ENCODE results near the gene FGFBP1.

Gene FGFBP1

DNA sequence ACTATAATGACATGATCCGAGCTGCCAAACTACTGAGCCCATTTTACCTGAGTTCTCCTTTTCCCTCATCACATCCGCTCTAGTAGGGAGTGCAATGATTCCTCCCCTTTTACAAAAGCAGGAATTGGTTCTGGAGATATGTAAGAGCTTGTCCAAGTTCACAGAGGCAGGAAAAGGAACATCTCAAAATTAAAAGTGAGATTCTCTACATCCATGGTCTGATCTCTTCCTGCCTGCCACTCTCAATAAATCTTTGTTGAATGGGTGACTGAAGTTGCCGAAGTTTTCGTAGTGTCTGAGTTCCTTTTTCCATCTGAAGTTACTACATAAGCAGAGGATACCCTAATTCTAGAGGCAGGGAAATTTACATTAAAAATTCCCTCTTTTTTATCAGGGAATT, at the start of gene FGFBP1:
TSS of gene FGFBP1 (minus strand) at position 101 of the 400 bp plus-strand sequence. CDS start 2,108 bp downstream, outside the sequence.
- DNase-seq (ENCODE audit: low read depth in 2 of 2): no peak

DNA sequence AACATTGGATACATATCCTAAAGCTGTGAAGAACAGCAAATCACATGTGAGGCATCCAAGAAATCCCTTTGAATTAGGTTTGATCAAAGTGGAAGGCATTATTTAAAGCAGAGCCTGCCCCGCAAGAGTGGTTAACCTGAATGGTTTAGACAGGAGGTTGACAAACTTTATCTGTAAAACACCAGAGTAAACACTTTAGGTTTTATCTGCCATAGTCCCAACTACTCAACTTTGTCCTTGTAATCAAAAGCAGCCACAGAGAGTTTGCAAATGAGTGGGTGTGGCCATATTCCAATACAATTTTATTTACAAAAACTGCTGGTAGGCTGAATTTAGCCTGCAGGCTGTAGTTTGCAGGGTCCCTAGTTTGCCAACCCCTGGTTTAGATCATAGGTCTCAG, 49.7 kb upstream of the FGFBP1 start:
- DNase-seq (ENCODE audit: low read depth in 2 of 2): no peak

DNA sequence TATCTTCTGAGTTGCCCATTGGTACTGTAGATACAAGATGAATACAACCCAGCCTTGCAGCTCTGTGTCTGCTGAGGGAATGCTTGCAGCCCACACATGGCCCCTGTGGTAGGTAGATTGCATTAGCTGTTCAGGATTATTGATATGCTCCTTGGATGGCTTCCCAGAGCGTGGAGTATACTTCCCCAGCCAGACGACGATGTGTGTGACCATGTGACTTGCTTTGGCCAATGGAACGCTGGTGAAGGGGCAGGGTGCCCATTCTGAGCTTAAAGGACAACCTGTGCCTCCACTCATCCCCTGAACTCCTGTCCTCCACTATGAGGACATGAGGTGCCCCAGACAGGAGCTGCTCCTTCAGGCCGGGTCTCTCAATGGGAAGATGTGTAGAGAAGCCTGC, 48.4 kb upstream of the FGFBP1 start:
- no peak for DNase-seq (ENCODE audit: low read depth in 2 of 2)

DNA sequence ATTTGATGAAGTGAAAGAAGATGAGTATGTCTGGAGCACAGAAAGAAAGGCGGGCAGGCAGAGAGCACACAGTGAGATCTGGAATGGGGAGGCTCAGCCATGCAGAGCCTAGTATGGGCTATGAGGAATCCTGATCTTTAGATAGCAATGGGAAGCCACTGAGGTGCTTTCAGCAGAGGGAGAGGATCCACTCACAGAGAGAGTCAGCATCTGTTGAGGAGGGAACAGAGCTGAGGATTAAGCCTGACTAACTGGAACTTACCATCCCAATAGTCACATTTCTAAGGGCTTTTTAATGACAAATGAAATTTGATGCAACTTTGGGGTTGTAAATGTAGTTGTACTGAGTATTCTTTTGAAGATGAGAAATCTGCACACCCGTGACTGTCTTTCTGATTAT, 45.1 kb upstream of the FGFBP1 start:
- DNase-seq (ENCODE audit: low read depth in 2 of 2): no peak

DNA sequence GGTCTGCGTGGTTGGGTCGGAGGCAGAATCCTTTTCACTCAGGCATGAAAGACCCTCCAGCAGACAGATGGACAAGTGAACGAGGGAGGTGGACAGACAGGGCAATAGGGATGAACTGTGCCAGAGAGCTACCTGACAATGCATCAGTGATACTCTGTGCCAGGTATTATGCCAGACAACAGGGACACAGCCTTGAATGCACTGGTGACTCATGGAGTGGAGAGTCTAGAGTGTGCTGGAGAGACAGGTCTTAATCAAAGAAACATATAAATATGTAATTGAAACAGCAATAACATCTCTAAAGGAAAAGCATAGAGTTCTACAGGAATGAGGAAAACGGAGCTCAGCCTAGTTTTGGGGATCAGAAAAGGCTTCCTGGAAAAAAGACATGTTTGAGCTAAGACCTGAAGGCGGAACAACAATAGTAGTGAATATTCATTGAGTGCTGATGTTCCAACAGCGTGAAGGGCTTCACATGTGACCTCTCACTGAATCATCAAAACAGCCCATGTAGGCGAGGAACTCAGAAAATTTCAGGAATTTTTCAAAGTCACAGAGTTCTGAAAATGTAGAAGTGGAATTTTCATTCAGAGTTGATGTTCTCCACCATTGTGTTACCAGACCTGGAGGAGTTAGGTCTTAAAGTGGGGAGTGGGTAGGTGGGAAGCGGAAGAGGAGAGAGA, 44.4 kb upstream of the FGFBP1 start:
- no peak for DNase-seq (ENCODE audit: low read depth in 2 of 2)

DNA sequence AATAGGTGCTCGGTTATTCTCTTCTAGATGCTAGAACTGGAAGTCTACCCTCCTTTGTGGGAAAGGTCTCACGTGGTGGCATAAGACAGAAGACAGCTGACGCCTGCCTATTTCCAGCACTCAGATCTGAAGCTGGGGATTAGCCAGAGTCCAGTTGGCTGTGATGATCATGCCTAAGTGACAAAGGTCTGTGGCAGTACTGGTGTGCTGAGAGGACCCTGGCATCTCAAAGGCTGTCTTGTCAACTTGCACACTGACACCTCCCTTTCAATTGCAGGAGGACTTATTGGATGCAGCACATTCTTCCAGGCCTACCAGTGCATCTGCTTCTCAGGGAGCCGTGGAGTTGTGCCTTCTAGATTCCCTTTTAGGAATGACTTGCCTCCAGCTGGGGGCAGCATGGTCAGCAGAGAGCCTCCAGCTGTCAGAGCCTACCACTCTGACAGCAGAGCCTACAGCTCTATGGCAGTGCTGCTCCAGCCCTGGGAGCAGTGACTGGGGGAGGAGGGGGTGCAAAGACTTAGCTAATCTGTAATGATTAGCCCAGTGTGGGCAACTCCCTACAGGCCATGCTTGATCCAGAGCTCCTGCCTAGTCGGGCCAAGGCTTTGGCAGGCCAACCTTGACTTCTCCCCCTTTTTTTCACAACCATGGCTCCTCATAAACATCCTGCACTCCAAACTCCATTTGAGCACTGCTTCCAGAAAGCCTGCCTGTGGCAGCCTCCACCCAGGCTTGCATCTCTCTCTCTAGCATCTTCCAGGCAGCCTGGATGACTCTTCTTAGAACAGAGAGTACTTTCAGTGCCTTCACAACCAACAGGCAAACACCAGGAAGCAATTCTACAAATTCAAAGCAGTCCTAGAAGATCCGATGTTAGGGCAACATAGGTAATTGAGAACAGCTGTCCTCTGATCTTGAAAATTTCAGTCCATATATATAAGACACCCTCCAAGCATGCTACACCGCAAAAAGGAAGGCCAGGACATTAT, 38.2 kb upstream of the FGFBP1 start:
- DNase-seq (ENCODE audit: low read depth in 2 of 2): no peak

DNA sequence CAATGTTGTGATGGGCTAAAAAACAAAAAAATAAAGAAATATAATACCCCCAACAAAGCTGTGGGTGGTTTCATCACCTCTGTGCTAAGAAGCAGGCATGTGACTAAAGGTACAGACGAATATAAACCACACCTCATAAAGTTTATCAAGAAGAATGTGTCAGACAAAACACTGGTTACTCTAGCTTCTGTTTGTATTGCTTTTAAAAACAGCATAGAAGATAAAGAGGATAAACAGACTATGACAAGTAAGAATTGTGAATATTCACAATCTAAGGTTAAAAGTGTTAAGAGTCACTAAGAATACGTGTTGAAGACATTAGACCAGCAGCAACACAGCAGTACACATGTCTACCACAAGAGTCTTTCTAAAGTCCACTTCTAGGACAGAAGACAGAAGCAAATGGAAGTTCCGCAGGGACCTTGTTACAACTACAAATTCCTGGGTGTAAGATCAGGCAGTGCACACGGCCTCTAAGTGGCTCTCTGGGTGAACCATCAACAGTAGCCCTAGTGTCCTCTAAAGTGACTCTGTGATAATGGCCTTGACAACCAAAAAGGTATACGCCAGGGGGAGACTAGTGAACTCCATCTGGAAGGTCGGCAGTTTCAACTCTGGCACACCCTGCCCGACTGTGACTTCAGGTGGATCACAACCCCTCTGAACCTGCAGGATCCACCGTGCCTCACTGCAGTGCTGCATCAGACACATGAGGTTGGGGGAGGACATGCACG, 32.7 kb upstream of the FGFBP1 start:
- DNase-seq (ENCODE audit: low read depth in 2 of 2): no peak

DNA sequence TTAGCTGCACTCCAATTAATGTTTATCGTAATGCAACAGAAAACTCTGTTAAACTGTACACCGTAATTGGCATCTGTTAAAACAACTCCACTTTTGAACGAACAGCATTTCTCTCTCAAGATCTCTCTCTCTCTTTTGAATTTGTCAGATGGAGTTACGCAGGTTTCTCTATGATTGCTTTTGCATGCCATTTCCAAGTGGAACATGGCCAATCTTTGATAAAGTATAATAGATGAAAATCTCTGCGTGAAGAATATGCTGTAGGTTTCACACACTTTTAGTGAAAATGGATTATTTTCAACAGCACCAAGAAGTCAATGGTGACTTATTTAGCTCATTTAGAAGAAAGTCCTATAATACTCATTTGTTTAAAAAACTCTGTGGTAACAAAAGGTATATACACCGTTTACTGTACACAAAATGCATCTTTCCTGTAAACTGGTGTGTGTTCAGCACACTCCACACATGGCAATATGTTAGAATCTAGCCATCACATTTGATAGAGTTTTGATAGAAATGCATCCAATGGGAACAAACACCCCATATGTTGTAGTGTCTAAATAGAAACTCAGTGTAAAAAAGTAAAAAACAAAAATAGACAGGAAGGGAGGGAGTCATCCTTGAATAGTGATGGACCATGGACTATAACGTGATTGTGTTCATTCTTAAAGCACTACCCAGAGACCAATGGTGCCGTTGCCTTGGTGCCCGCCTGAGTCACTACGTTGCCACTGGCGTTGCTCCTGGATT, 30.2 kb upstream of the FGFBP1 start:
- DNase-seq (ENCODE audit: low read depth in 2 of 2): no peak

DNA sequence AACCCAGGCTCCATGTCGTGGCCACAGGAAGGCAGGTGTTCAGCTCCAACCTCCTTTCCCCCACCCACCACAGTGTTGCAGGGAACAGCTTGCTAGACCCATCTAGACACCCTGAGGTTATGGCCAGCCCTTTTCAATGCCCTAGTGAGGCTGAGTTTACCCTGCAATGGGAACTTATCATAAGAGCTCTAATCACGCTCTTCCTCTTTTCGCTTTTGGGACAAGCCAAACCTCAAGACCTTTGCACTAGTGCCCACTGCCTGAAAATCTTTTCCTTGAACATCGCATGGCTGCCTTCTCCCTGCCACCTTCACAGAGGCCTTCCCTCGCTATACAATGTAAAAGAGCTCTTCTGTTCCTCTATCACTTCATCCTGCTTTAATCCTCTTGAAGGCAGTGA, 26.8 kb upstream of the FGFBP1 start:
- DNase-seq (ENCODE audit: low read depth in 2 of 2): no peak

DNA sequence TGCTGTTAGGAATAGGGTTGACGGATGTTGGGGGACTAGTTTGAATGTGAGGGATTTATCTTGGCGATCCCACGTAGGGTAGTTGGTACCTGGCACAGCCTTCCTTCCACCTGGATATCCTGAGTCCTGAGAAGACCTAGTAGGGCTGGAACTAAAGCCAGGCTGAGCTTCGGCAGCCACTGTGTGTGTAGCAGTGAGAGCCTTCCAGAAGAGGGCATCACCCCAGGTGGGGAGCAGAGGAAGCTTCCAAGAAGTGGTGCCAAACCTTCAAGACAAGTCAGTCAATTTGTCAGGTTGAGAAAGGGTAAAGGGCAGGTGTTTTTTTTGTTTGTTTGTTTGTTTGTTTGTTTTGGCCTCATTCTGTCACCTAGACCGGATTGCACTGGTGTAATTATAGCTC, 25.6 kb upstream of the FGFBP1 start:
- DNase-seq (ENCODE audit: low read depth in 2 of 2): no peak

DNA sequence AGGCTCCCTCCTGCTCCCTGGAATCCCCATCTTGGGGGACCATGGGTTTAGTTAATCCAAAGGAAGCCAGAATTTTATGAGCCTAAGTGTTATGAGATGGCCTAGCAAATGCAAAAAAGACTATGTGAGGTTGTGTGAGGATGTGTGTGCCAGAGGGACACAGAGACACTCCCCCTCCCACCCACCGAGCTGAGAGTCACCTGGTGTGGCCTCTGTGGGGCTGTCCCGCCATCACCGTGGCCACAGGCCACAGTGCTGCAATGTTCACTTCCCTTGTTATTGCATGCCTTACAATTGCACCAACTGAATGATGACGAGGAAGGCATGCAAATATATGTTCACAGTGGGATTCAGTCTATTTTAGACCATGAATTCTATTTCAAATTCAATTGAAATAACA, 25.0 kb upstream of the FGFBP1 start:
- DNase-seq (ENCODE audit: low read depth in 2 of 2): peak; percentile 40 to 48

DNA sequence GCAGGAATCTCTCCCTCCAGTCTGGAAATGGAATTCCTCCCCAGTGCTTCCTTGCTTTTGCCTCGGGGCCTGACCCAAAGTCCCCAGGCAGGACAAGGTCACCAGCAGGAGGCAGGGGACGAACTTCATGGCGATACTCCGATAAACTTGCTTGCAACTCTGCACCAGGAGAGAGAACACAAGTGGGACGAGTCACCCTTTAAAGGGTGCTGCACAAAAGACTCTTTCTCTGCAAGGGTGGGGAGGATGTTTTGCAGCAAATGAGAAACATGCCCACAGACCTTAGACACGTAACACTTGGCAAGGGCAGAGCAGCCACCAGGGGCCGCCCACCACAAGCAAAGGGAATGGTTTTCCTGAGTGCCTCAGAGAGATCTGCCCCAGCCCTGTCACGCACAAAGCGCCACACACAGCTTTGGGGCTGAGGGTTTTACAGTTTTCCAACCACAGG, 24.5 kb upstream of the FGFBP1 start, which contains the start of gene FGFBP2:
TSS of gene FGFBP2 (minus strand) at position 175 of the 451 bp plus-strand sequence. CDS start at position 129, 46 bp downstream.
- peak; percentile 40 to 47 for DNase-seq (ENCODE audit: low read depth in 2 of 2)

DNA sequence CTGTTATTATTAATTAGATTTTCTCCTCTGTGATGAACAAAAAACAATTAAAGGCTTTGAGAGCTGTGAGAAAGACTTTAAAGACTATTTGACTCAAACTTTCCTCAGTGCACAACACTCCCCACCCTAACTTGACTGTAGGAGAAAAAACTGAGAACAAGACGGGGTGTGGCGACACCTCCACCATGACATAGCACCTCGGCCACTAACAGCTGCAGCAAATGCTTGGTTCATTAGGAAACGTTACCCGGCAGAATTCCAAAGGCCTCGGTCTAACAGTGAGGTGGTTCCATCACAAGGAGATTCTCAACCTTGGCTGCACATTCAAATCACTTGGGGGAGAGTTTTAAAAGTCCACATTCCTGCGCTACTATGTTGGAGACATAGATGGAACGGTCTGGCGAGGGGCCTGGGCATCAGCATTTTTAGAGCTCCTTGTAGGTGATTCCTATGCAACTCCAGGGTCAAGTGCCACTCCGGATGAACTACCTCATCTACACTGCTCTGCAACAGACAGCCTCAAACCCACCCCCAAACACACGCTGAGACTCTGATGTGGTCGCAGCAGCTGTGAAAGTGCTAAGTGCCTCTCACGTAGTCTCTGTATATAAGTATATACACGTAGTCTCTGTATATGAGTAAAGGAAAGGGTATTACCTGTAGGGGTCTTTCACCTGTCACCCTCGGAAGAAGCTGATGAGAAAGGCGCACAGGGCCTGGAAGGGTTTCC, 23.4 kb upstream of the FGFBP1 start:
- DNase-seq (ENCODE audit: low read depth in 2 of 2): no peak

DNA sequence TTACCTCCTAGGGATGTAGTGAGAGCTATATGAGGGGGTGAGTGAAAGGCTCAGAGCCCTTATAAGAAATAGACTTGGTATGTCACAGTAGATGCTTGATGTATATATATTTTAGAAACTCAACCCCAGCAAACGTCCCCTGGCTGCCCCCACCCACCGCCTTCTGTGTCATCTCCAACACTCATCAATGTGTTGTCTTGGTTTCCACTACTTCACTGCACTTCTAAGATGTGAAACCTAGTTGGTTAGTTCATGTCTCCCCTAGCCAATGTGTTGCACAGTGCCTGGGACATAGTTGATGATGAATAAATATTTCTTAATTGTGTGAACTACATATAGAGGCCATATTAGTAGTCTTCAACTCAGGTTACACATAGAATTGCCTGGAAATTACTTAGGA, 20.0 kb upstream of the FGFBP1 start:
- DNase-seq (ENCODE audit: low read depth in 2 of 2): peak in 1 of 2 donors; percentile 11

DNA sequence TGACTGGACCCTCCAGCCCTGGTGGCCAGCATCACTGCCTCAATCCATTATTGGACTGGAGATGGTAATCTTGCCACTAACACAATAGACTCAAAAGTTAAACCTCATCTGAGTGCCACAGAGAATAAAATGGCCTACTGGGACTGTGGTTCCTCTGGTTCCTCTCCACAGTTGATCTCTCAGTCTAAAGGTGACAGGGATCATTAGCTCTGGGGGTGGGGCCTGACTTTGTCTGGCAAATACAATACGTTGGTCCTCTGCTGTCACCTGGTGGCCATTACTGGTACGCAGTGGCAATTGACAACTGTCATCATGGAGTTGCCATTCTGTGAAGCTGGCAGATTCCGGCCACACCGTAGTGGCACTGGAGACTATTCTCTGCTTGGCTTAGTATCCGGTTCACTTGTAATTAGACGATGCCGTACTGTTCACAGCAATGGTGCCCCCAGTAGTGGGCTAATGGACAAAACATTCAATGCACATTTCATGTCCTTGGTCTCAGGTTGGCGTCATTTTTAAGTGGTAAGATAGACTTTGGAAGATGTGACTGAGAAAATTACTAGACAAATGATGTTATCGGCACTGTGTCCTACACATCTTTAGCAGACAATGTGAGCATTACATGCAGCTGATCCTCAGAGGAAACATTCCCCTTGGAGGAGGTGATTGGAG, 17.8 kb upstream of the FGFBP1 start:
- DNase-seq (ENCODE audit: low read depth in 2 of 2): peak; percentile 66 to 80

DNA sequence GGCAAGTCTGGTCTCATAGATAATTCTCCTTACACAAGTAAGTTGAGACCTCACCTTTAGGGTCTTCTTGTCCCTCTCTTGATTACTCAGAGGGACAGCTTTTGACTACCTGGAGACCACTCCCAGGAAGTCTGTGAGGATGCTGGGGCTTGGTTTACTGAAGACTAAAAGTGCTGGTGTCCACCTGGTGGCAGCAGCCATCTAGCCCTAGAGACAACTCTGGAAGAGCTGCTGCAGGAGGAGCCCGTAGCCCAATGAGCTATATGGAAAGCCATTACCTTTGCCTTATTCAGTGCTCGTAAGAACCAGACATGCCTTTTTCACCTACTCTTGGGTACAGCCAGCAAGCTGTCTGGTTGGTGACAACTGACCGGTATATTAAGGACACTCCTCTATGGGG, 17.1 kb upstream of the FGFBP1 start:
- DNase-seq (ENCODE audit: low read depth in 2 of 2): no peak

DNA sequence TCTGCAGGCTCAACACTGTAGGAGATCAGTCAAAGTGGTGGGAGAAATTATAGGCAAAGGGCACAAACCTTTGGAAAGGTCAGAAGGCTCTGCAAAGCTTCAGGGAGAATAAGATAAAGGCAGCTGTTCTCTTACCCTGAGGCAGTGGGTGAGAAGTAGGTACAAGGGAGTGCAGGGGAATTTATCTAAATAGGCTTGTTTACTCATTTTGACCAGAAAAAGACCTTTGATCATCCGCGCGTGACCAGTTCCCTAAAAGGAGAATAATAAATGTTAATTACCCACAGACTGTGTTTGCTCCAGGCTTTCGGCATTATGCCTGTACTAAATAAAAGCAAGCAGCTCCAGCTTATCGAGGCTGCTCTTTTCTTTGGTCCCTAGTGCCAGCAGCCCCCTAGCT, 15.1 kb upstream of the FGFBP1 start:
- DNase-seq (ENCODE audit: low read depth in 2 of 2): no peak

DNA sequence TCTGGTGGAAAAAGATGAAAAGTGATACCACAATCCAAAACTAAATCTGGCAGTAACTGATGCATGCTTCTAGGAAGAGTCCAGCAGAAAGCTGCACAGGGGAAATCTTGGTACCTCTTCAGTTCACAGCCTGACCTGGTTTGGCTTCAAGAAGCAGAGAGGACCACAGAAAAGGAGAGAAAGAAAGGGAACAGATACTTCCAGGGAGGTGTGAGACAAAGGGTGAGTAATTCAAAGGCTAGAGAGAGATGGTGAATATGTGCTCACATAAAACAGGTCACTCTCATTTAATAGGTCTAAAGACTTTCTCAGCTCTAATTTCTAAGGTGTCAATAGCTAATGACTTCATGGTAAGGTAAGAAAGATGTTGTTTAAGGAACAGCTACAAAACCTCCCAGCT, 13.2 kb upstream of the FGFBP1 start:
- DNase-seq (ENCODE audit: low read depth in 2 of 2): no peak

DNA sequence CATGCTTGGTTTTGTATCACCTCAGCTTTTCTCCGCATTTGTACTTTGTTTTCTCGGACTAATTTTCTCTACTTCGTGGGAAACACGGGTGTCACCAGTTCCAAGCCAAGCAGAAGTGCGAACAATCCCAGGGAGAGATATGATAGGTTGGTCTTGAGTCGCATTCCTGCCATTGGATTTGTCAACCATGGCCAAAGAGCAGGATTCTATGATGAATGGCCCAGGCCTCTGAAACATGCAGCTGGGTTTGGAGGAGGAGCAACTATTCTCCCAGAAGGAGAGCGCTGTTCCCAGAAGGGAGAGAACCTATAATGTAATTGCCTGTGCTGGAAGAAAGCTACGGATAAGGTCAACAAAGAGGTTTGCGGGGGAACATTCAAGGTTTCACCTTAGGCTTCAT, 10.3 kb upstream of the FGFBP1 start:
- no peak for DNase-seq (ENCODE audit: low read depth in 2 of 2)

DNA sequence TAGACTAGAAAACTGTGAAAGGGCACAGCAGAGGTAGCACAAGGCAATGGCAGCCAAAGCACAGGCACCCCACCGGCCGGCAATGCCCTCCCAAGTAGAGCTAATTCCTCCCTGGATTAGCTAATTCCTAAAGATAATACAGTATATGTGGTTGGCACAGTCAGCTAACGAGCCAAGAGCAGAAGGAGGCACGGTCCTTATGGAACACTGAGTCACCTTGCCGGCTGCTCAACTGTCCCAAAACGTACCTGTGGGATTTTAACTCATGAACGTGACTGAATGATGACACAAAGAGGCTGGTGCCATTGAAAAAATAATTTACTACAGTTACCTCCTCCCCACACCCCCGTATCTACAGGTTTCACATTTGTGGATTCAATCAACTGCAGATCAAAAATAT, 9.1 kb upstream of the FGFBP1 start:
- no peak for DNase-seq (ENCODE audit: low read depth in 2 of 2)
